Panc1 (cell line): ENCODE data around the gene FSTL5. TPM values are rescaled to one million over a fixed set of nuclear protein-coding genes. Genes with fewer than 3 reads are reported as not detected.

Experiments
- ATAC-seq: fragments of 200-7000 bp; cut with Tn5 transposase; 2 replicates; pipeline ENCODE4 v1.9.1; 2020; ENCODE audit warnings: mild to moderate bottlenecking, moderate library complexity
- BruUV-seq: library from RNA; stranded (reverse); fragments of 400-500 nt; replicated peaks from 2 replicates; lab custom pipeline; 2021; lab: Mats Ljungman, UMichigan
- CTCF ChIA-PET: fragments of 300-600 bp; sonication (Branson Sonifier 250); formaldehyde crosslinking; loops from one replicate; lab custom pipeline; 2022; ENCODE audit warnings: antibody characterized with exemption; lab: Charles Lee
- POLR2A ChIA-PET: fragments of 300-600 bp; sonication (Branson Sonifier 250); formaldehyde crosslinking; loops from one replicate; lab custom pipeline; 2022; ENCODE audit warnings: antibody characterized with exemption; lab: Charles Lee
- DNase-seq: peaks from one replicate; pipeline ENCODE4 v3.0.0-alpha.2; 2010; ENCODE audit warnings: low read depth, low spot score
- H3K27ac ChIP-seq: 2 replicates; pipeline ENCODE4 v1.5.1; 2011; ENCODE audit warnings: mild to moderate bottlenecking, low read length, inconsistent platforms
- H3K27me3 ChIP-seq: fragments of 200-500 bp; sonication (Bioruptor generic); 2 replicates; pipeline ENCODE4 v1.6.0; 2014; ENCODE audit warnings: low read length, inconsistent platforms; ENCODE audit not compliant: control insufficient read depth, insufficient read depth
- H3K36me3 ChIP-seq: fragments of 200-500 bp; sonication (Bioruptor generic); 2 replicates; pipeline ENCODE4 v1.5.1; 2014; ENCODE audit warnings: inconsistent platforms, mild to moderate bottlenecking, low read length, moderate library complexity; ENCODE audit not compliant: control insufficient read depth, insufficient read depth
- H3K4me1 ChIP-seq: 2 replicates; pipeline ENCODE4 v1.5.1; 2011; ENCODE audit warnings: inconsistent platforms, mild to moderate bottlenecking, low read length, moderate library complexity; ENCODE audit not compliant: control insufficient read depth, insufficient read depth
- H3K4me3 ChIP-seq, 2 experiments: 2 replicates each; pipeline ENCODE4 v1.5.1; 2011 to 2012; ENCODE audit warnings: low read depth in 2 of 2, low read length in 2 of 2, mild to moderate bottlenecking in 2 of 2, inconsistent platforms in 1 of 2, moderate library complexity in 1 of 2
- H3K9me3 ChIP-seq: fragments of 200-500 bp; sonication (Bioruptor generic); 2 replicates; pipeline ENCODE4 v1.5.1; 2014; ENCODE audit warnings: low read depth, mild to moderate bottlenecking, inconsistent platforms, low read length, moderate library complexity; ENCODE audit not compliant: control insufficient read depth, insufficient read depth
- POLR2AphosphoS5 ChIP-seq: IDR thresholded peaks from 2 replicates; pipeline ENCODE4 v1.6.1; 2012; ENCODE audit warnings: mild to moderate bottlenecking, low read depth, low read length, moderate library complexity
- REST ChIP-seq, 2 experiments: IDR thresholded peaks; 2 replicates each; pipeline ENCODE4 v1.6.1; 2011 to 2012; ENCODE audit warnings: low read depth in 2 of 2, control low read depth in 1 of 2, low read length in 1 of 2, mild to moderate bottlenecking in 1 of 2, moderate library complexity in 1 of 2; ENCODE audit not compliant: insufficient read depth in 1 of 2
- SIN3A ChIP-seq: IDR thresholded peaks from 2 replicates; pipeline ENCODE4 v1.6.1; 2012; ENCODE audit warnings: low read depth, mild to moderate bottlenecking, low read length, moderate library complexity, borderline replicate concordance; ENCODE audit not compliant: insufficient read depth
- TCF7L2 ChIP-seq: IDR thresholded peaks from 2 replicates; pipeline ENCODE4 v1.6.1; 2011; ENCODE audit warnings: mild to moderate bottlenecking, low read depth, low read length, inconsistent platforms
- in situ Hi-C: cut with HindIII; loops from 2 replicates; pipeline ENCODE4 v1.10.0; 2016; ENCODE audit warnings: low sequenced_read_pairs, low pct_unique_long_range_greater_than_20kb
- intact Hi-C: fragments of 100-400 bp; cut with micrococcal nuclease; formaldehyde crosslinking; loops from one replicate; pipeline ENCODE4 v1.10.0; 2022; ENCODE audit not compliant: unreplicated experiment
- total RNA-seq: library from RNA; stranded (reverse); gene quantifications from one replicate; pipeline ENCODE4 v1.2.1, GENCODE V29; 2021; ENCODE audit not compliant: unreplicated experiment
- TF ChIP-seq, protein P1 (sequence below): fragments of 450-650 bp; IDR thresholded peaks from 2 replicates; pipeline ENCODE4 v1.5.1; 2017; ENCODE audit warnings: mild to moderate bottlenecking

The FSTL5 gene
- total RNA-seq, 1 experiment from 2014 or later = 0.67 TPM

GRCh38 chr4:161919442-161920220, 244.2 kb downstream of the FSTL5 start:
- ChIA-PET CTCF (no interaction called here), POLR2A (no interaction called here)
- no peaks in the 10 kb centered on the region for H3K9me3 ChIP-seq
- intact Hi-C loops = no loop called here
- H3K36me3 ChIP-seq = no peaks in the 10 kb centered on the region
- ATAC-seq (no peak), DNase-seq (no peak)
- H3K27ac ChIP-seq = no peak overlapping the region
- BruUV-seq = no TSS peak
- H3K27me3 ChIP-seq = no peaks in the 10 kb centered on the region
- in situ Hi-C loops = no loop called here
- no peaks in the 10 kb centered on the region for H3K4me1 ChIP-seq
- no peak for TF ChIP-seq SIN3A
- TF ChIP-seq POLR2AphosphoS5 = no peak
- TF ChIP-seq TCF7L2 = no peak
- TF ChIP-seq, protein P1, sequence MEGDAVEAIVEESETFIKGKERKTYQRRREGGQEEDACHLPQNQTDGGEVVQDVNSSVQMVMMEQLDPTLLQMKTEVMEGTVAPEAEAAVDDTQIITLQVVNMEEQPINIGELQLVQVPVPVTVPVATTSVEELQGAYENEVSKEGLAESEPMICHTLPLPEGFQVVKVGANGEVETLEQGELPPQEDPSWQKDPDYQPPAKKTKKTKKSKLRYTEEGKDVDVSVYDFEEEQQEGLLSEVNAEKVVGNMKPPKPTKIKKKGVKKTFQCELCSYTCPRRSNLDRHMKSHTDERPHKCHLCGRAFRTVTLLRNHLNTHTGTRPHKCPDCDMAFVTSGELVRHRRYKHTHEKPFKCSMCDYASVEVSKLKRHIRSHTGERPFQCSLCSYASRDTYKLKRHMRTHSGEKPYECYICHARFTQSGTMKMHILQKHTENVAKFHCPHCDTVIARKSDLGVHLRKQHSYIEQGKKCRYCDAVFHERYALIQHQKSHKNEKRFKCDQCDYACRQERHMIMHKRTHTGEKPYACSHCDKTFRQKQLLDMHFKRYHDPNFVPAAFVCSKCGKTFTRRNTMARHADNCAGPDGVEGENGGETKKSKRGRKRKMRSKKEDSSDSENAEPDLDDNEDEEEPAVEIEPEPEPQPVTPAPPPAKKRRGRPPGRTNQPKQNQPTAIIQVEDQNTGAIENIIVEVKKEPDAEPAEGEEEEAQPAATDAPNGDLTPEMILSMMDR = no peak
- no peak for TF ChIP-seq REST (IDR thresholded peaks at IDR 0.05; ENCODE audit: insufficient read depth in 1 of 2, low read depth in 2 of 2, low read length in 1 of 2)
- H3K4me3 ChIP-seq = no peak overlapping the region

GRCh38 chr4:161916035-161916434, 247.8 kb downstream of the FSTL5 start:
- no TSS peak for BruUV-seq
- Histone ChIP-seq H3K36me3 (no peaks in the 10 kb centered on the region), H3K27me3 (no peaks in the 10 kb centered on the region), H3K4me3 (no peak overlapping the region), H3K27ac (no peak overlapping the region), H3K4me1 (no peaks in the 10 kb centered on the region), H3K9me3 (no peaks in the 10 kb centered on the region)
- intact Hi-C loops (no loop called here), in situ Hi-C loops (no loop called here)
- TF ChIP-seq POLR2AphosphoS5 = no peak
- no peak for TF ChIP-seq SIN3A
- TF ChIP-seq, protein P1 = no peak
- TF ChIP-seq TCF7L2 = no peak
- TF ChIP-seq REST (IDR thresholded peaks at IDR 0.05; ENCODE audit: insufficient read depth in 1 of 2, low read depth in 2 of 2, low read length in 1 of 2) = no peak
- ChIA-PET CTCF (no interaction called here), POLR2A (no interaction called here)
- no peak for DNase-seq
- no peak for ATAC-seq
